ENCODE measurements around the gene CUL7.
A peak's percentile ranks its signal among the peaks of the same experiment; 100 is the strongest.

The CUL7 gene

DNA sequence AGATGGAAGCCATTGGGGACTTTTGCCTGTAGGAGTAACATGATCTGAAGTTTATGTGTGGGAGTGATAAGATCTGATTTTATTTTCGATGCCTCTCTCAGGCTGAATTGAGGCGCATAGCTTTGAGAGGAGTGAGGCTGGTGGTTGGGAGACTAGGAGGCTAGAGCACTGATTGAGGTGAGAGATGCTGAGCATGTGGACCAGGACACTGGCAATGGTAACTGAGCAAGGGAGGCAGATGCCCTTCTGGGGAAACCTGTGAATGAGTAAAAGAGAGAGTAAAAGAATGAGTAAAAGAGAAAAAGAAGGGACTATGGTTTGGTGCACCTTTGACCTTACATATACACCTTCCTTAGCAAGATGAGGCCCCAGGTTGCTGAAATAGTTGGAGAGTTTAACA is 29.2 kb downstream of the CUL7 start:
- H3K4me3 ChIP-seq (ENCODE audit: low read depth, low read length) = no peak overlapping the region
- no peak for DNase-seq (ENCODE audit: low read depth)
- TF ChIP-seq, protein P1, sequence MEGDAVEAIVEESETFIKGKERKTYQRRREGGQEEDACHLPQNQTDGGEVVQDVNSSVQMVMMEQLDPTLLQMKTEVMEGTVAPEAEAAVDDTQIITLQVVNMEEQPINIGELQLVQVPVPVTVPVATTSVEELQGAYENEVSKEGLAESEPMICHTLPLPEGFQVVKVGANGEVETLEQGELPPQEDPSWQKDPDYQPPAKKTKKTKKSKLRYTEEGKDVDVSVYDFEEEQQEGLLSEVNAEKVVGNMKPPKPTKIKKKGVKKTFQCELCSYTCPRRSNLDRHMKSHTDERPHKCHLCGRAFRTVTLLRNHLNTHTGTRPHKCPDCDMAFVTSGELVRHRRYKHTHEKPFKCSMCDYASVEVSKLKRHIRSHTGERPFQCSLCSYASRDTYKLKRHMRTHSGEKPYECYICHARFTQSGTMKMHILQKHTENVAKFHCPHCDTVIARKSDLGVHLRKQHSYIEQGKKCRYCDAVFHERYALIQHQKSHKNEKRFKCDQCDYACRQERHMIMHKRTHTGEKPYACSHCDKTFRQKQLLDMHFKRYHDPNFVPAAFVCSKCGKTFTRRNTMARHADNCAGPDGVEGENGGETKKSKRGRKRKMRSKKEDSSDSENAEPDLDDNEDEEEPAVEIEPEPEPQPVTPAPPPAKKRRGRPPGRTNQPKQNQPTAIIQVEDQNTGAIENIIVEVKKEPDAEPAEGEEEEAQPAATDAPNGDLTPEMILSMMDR (IDR thresholded peaks at IDR 0.05; ENCODE audit: control insufficient read depth, extremely low read depth, insufficient read depth) = no peak

DNA sequence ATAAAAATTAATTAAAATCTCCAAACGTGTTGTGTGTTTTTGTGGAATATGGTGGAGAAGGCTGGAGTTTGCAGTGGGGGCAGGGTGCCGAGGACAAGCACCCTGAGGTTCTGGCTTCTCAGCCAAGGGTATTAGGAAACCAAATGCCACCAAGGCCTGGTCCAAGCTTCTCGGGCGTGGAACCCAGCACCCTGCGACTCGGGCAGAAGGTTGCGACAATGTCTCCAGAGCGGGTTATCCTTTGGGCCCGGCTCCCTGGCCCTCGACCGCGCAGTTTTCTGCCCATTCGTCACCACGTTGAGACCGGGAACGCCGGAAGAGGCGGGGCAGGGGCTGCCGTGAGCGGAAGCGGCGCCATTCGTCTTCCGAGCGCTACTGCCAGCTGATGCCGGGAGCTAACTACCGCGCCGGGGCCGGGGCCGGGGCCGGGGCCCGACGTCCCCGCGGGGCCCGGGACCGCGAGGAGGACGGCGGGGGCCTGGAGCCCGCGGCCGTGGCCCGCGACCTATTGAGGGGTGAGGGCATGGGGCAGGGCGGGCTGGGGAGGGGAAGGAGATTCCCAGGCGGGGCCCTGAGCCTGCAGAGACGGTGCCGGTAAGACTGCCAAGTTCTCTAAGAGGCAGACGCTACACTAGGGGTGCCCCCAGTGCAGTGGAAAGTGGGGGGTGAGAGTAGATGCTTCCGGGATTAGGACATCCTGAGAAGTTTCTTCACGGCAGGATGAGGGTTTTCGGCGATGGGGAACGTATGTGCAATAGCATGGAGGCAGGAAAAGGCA is 32.2 kb downstream of the CUL7 start, which contains the start of gene RRP36:
Gene RRP36, plus strand, starts transcription at position 354 of the 778 bp plus-strand sequence. Its CDS starts 32 bp downstream, at position 386.
- no peak for DNase-seq (ENCODE audit: low read depth)
- peak within 1 kb of the TSS; percentile 99 for H3K4me3 ChIP-seq (ENCODE audit: low read depth, low read length)
- TF ChIP-seq, protein P1 (IDR thresholded peaks at IDR 0.05; ENCODE audit: control insufficient read depth, extremely low read depth, insufficient read depth) = no peak

DNA sequence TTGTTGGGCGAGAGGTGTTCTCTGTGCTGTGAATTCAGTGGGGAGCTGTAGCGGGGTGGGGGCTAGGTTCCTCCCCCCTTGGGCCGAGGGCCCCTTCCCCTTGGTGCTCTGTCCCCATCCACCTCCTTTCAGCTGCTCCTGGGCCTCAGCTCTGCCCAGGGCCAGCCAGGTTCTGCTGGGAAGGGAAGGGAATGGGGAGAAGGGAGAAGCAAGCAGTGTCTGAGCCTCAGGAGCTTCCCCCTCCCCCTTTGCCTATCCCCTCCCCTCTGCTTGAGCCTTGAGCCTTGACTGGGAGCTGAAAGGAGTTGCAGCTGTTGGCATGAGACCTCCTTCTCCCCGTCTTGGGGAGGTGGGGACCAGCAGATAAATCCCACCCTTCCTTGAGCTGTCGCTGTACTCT is 32.8 kb downstream of the CUL7 start:
- H3K4me3 ChIP-seq (ENCODE audit: low read depth, low read length) = peak overlapping the region; percentile 99
- TF ChIP-seq, protein P1 (IDR thresholded peaks at IDR 0.05; ENCODE audit: control insufficient read depth, extremely low read depth, insufficient read depth) = no peak
- DNase-seq (ENCODE audit: low read depth) = no peak

DNA sequence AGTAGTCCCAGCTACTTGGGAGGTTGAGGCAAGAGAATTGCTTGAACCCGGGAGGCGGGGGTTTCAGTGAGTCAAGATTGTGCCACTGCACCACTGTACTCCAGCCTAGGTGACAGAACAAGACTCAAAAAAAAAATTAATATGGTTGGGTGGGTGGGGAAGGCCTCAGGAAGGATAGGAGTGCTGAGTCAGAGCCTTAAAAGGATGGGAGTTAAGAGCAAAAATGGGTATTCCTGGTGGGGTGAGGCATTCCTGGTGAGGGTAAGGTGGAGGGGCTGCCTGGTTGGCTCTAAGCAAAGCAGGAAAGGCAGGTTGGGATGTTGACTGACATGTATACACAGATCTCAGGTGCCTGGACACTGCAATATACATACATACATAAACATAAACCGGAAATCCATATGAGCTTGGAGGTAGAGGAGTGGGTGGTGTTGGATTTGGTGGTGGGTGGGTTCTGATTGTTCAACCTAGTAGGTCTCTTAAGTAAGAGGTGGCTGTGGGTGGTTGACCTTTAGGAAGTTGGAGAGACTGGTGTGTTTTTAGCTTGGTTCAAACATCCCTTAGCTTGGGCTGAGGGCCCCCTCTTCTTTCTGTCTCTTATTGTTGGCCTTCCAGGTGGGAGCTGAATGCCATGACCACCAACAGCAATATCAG is 33.5 kb downstream of the CUL7 start:
- TF ChIP-seq, protein P1 (IDR thresholded peaks at IDR 0.05; ENCODE audit: control insufficient read depth, extremely low read depth, insufficient read depth) = no peak

DNA sequence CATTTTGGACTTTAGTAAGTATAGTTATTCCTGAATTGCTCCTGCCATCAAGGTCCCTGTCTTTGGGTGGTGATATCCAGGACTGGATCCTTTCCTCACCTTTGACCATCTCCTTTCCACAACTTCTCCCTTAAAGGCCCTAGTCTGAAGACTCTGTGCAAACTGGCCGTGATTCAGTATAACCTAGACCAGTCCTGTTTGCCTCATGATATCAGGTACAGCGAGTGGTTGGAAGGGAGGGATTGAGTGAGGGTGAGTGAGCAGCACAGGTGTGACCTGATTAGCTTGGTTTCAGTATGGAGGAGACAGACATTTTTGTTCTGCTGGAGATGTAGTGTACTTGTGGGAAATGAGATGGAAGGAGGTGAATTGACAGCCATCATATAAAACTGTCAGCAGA is 34.5 kb downstream of the CUL7 start:
- no peak overlapping the region for H3K4me3 ChIP-seq (ENCODE audit: low read depth, low read length)
- DNase-seq (ENCODE audit: low read depth) = no peak
- TF ChIP-seq, protein P1 (IDR thresholded peaks at IDR 0.05; ENCODE audit: control insufficient read depth, extremely low read depth, insufficient read depth) = no peak

More for the DNA sequence above, 33.5 kb downstream of the CUL7 start:
- no peak for DNase-seq (ENCODE audit: low read depth)
- no peak overlapping the region for H3K4me3 ChIP-seq (ENCODE audit: low read depth, low read length)

DNA sequence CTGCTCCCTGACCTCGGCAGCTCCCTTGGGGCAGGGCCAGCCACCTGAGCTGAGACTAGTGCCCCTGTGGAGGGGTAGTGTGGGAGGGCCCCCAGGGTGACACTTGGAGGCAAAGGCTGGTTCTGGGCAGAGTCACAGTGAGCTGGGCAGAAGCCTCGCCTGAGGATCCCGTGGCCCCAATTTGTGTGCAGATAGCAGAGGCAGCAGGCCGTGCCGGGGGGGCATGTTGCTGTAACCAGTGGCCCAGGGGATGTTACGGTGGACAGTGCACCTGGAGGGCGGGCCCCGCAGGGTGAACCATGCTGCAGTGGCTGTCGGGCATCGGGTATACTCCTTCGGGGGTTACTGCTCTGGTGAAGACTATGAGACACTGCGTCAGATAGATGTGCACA is 36.7 kb downstream of the CUL7 start:
- no peak for DNase-seq (ENCODE audit: low read depth)
- no peak overlapping the region for H3K4me3 ChIP-seq (ENCODE audit: low read depth, low read length)
- TF ChIP-seq, protein P1 (IDR thresholded peaks at IDR 0.05; ENCODE audit: control insufficient read depth, extremely low read depth, insufficient read depth) = no peak
